ENCODE measurements around the gene ACAD10.

Gene ACAD10

DNA sequence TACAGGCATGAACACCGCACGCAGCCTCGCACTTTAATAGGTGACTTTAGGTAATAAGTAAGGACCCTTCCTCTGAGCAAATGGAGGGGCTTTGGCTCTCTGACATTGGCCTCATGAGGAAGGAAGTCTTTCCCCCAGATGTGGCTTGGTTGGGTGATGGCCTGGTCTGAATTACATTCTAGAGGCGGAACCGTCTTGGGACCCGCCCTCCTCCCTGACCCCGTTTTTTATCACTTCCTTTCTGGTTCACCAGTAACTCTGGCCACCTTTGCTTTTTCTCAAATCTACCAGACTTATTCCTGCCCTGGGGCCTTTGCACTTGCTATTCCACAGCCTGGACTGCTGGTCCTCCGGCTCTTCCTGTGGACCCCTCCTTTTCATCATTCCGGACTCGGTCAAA is 94.3 kb downstream of the ACAD10 start:
- DNase-seq, result no peak

DNA sequence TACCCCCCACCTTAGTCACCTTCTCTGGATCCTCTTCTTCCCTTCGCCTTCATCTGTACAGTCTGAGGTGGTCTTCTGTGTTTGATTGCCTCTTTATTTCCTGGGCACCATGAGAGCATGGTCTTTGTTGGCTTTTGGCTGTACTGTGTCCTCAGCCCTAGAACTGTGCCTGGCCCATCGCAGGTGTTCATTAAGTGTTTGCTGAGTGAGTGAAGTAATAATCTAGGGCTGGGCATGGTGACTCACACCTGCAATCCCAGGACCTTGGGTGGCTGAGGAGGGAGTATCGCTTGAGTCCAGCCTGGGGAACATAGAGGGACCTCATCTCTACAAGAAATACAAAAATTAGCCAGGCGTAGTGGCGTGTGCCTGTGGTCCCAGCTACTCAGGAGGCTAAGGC is 94.8 kb downstream of the ACAD10 start:
- no peak for DNase-seq

DNA sequence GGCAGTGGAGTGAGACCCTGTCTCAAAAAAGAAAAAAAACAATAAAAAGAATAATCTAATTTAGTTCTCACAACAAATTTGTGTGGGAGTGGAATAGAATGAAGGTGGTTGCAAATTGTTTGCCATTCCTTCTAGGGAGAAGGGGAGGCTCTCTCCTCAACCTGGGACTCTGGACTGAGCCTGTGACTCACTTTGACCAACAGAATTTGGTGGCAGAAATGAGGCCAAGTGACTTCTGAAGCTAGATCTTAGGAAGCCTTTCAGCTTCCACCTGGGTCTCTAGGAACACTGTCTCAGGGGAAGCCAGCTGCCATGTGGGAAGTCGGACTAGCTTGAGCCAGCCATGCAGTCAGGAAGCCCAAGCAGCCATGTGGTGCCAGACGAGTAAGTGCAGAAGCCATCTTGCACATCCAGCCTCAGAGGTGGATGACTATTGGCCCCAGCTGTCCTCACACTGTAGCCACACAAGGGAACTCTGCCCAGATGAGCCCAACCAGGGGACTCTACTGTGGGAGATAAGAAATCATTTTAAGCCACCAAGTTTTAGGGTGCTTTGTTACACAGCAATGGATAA is 95.3 kb downstream of the ACAD10 start:
- no peak for DNase-seq

DNA sequence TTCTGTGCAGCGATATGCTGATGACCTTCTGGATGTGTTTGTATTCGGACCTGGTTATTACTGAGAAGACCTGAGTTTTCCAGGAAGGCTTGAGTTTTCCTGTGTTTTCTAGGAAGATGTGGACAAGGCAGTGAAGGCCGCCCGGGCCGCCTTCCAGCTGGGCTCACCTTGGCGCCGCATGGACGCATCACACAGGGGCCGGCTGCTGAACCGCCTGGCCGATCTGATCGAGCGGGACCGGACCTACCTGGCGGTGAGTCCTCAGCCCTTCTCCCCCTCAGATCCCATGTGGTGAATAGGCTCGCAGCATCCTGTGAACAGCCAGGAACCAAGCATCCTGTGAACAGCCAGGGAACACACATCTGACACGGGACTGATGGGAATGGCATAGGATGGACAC is 97.2 kb downstream of the ACAD10 start:
- DNase-seq, result no peak

DNA sequence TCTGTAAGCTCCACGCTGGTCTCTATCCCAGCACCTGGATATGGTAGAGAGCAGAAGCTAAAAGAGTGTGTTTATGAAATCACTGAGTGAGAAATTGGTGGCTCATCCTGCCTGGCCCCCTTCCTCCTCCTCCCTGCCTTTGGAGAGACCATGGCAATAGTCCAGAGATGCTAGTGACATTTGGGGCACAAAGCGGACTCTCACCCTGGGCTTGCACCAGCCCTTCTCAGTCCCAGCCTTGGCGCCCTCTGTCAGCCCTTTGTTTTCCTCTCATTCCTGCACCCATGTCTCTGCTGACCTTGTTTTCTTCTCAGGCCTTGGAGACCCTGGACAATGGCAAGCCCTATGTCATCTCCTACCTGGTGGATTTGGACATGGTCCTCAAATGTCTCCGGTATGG is 99.1 kb downstream of the ACAD10 start:
- DNase-seq, result no peak

DNA sequence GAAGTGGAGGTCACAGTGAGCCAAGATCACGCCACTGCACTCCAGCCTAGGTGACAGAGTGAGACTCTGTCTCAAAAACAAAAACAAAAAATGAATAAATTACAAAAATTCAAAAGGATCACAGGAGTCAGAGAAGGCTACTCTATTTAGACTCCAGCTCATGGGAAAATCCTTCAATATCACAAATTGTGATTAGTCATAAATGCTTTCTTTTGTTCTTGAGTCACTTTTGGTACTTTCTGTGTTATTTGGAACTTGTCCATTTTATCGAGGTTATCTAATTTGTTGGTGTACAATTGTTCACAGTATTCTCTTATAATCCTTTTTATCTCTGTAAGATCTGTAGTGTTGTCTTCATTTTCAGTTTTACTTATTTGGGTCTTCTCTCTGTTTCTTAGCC is 99.8 kb downstream of the ACAD10 start:
- DNase-seq, result no peak

DNA sequence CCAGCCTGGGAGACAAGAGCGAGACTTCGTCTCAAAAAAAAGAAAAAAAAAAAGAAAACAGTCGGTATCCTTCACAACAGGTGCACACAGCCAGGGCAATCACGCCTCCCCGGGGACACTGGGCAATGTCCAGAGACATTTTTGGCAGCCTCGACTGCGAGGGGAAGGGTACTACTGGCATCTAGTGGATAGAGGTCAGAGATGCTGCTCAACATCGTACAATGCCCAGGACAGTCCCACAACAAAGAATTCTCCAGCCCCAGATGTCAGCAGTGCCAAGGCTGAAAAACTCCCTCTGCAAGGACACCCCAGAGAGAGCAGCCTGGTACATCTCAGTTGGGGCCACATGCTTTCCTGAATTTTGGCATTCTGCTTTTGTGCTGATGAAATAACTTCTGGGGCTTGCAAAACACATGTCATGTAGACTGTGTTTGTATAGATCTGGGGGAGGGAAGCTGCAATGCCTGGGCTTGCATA is 102.4 kb downstream of the ACAD10 start:
- no peak for DNase-seq

DNA sequence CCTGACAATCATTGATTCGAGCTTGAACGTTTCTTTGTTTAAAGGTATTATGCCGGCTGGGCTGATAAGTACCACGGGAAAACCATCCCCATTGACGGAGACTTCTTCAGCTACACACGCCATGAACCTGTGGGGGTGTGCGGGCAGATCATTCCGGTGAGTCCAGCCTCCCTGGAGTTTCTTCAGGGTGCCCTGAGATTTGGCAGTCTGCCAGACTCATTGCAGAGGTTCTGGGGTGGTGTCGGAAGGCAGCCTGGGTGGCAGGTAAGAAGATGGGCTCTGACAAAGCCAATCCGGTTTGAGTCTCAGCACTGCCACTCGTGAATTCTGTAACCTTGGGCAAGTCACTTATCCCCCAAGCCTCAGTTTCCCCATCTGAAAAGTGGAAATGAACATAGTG is 103.9 kb downstream of the ACAD10 start:
- DNase-seq, result no peak

DNA sequence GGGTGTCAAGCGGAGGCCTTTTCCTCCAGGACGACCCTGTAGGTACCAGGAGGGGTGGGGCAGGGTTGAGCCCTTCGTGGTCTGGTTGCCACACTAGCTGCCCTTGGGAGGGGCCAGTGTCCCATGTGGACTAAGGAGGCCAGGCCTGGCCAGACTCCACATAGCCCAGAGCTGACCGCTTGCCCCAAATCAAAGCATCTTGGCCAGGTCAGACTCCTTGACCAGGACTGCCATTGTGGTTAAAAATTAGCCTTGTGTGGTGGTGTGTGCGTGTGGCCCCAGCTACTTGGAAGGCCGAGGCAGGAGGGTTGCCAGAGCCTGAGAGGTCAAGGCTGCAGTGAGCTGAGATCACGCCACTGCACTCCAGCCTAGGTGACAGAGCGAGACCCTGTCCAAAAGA is 105.7 kb downstream of the ACAD10 start:
- DNase-seq, result no peak

DNA sequence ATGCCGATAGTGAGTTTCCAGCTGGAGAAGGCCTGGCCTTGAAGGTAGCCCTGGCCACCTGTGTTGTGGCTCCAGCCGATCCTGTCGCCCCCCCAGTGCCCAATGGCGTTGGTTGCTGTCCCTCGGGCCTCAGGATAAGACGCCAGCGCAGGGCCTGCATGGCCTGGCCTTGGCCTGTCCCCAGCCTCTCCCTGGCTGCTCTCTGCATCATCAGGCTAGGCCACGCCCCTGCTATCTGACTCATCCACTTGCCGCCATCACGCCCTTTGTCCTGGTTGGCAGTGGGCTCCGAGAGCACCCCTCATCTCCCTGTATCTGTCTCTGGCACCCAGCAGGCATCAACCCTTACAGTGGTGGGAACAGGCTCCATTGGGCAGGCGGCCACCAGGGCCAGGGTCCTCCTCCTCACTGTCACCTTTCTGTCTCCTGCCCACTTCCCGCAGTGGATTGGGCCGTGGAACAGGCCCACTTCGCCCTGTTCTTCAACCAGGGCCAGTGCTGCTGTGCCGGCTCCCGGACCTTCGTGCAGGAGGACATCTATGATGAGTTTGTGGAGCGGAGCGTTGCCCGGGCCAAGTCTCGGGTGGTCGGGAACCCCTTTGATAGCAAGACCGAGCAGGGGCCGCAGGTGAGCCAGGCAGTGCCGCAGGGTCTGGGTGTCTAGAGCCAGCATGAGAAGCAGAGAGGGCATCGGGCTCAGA is 106.5 kb downstream of the ACAD10 start:
- no peak for DNase-seq

DNA sequence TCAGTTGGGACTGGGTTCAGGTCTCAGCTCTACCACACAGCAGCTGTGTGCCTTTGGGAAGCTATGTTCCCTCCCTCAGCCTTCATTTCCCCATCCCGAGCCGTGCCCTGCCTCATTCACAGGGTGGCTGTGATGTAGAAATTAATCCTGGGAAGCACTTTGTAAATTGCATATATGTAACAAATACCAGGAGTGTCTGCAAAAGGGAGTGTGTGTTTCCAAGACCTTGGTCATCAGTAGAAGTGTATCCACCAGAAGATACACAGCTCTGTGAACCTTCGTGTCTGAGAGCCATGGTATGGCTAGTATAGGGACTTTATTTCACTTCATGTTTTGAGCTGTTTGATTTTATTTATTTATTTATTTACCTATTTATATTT is 107.0 kb downstream of the ACAD10 start:
- no peak for DNase-seq

DNA sequence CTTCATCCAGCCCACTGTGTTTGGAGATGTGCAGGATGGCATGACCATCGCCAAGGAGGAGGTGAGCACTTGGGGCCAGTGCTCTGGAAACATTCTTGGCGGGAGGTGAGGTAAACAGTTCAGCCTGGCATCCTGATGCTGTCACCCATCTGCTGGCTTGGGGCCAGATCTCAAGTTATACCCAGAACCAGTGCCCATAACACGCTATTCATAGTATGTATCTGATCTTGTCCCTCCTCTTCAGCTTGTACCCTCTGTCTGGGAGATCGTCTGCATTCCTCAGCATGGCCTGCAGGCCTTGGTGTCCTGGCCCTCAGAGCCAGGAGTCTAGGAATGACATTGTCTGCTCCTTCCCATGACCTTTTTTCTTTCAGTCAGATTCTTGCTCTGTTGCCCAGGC is 112.3 kb downstream of the ACAD10 start:
- no peak for DNase-seq

DNA sequence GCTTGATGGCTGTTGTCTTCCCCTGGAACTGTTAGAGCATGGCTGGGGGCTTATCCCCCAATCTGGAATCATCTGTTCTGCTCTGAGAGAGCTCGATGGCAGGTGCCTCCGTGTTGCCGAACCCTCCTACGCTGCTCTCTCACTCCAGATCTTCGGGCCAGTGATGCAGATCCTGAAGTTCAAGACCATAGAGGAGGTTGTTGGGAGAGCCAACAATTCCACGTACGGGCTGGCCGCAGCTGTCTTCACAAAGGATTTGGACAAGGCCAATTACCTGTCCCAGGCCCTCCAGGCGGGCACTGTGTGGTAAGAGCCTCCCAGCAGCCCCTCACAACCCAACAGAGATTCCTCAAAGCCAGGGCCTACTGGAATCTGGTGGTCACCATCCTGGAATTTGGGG is 113.9 kb downstream of the ACAD10 start:
- DNase-seq, result no peak

DNA sequence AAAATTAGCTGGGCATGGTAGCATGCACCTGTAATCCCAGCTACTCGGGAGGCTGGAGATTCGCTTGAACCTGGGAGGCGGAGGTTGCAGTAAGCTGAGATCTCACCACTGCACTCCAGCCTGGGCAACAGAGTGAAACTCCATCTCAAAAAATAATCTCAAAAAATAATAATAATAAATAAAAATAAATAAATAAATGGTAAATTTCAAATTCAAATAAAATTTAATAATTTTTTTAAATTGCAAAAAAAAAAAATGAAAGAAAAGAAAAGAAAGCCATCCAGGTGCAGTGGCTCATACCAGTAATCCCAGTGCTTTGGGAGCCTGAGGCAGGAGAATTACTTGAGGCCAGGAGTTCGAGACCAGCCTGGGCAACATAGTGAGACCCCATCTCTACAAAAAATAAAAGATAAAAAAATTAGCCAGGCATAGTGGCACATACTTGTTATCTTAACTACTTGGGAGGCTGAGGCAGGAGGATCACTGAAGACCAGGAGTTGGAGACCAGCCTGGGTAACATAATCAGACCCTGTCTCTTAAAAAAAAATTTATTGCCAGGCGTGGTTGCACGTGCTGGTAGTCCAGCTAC is 117.3 kb downstream of the ACAD10 start:
- no peak for DNase-seq

DNA sequence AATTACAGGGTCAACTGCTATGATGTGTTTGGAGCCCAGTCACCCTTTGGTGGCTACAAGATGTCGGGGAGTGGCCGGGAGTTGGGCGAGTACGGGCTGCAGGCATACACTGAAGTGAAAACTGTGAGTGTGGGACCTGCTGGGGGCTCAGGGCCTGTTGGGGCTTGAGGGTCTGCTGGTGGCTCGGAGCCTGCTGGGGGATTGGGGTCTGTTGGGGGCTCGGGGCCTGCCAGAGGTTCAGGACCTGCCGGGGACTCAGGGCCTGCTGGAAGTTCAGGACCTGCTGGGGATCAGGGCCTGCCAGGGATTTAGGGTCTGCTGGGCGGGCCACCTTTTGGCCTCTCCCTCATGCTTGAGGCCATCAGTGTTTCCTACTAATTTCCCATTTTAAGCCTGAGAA is 118.0 kb downstream of the ACAD10 start:
- no peak for DNase-seq

DNA sequence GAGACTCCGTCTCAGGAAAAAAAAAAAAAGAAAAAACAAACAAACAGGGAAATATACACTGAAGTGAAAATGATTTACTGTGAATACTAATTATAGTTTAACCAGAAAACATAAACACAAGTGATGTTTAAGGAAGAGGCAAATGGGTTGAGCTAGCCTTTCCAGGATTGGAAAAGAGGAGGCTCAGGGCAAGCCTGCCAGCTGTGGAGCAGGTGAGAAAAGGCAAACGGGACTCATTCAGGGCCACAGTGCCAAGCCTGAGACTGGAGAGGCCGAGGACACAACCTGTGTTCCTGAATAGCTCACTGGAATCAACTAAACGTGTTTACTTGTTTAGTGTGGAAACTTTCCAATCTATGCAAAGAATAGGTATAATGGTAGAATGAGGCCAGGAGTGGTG is 120.5 kb downstream of the ACAD10 start:
- DNase-seq, result no peak

Data from central memory CD4-positive, alpha-beta T cell (primary cell).